GM18873 (cell line): Measurements from ENCODE around the gene OLFM2.
"Not testable (repeated sequence)": the region's sequence is repeated elsewhere in the genome, so short reads cannot be mapped to it uniquely, and the experiment has no call there.

Experiments
- ATAC-seq: cut with Tn5 transposase; IDR thresholded peaks from one replicate; pipeline ENCODE4 v1.9.1; 2021; ENCODE audit warnings: mild to moderate bottlenecking, moderate library complexity, moderate number of reproducible peaks; ENCODE audit not compliant: unreplicated experiment, low FRiP score

OLFM2 gene

DNA sequence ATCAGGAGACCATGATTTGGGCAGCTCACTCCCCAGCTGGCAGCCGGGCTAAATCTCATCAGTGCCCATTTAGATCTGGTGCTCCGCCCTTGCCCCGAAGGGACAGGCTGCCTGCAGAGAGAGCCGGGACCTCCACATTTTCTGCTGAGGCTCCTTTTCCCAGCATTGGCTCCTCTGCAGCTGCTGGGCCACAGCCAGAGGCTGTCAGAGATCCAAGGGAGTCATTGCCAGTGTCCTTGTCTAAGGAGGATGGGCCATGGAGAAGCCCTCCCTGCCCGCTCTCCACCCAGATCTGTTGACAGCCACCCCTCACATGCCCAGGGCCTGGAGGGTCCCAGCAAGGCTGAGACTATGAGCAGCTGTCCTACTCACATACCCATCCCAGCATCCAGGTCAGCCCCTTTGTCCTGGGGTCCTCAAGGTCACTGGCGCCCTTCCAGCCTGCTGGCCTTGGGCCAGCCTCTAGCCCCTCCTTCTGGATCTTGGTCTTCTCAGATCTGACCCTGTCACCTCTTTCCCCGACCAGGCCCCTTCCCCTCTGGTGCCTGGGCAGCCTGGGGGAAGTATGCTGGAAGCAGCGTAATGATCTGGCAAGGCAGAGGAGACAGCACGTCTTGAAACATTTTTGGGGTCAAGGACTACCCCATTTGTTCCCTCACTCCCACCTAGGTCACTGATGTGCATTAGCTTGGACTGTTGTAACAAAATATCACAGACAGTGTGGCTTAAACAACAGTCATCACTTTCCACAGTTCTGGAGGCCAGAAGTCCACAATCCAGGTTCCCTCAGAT lies 93.3 kb downstream of the OLFM2 start:
- ATAC-seq, result no peak

DNA sequence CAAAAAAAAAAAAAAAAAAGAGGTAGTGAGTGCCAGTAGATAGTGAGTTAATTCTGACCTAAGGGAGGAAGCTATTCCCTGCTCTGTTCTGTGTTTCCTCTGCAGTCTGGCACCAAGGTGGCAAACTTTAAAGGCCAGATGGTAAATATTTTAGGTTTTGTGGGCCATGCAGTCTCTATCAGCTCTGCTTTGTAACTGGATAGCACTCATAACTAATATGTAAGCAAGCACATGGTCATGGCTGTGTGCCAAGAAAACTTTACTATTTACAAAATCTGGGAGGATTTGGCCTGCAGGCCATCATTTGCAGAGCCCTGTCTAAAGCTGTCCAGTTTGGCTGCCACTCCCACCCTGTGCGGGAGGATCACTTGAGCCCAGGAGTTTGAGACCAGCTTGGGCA lies 96.9 kb downstream of the OLFM2 start:
- no peak for ATAC-seq

DNA sequence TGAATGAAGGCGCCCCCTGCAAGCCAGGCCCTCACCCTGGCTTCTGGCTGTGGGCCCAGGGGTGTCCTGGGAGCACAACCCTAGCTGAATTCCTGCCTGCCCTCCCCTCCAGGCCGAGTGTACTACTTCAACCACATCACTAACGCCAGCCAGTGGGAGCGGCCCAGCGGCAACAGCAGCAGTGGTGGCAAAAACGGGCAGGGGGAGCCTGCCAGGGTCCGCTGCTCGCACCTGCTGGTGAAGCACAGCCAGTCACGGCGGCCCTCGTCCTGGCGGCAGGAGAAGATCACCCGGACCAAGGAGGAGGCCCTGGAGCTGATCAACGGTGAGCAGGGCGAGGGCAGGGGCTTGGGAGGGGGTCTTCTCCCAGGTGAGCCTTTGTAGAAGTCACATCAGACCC lies 98.0 kb downstream of the OLFM2 start:
- no peak for ATAC-seq

DNA sequence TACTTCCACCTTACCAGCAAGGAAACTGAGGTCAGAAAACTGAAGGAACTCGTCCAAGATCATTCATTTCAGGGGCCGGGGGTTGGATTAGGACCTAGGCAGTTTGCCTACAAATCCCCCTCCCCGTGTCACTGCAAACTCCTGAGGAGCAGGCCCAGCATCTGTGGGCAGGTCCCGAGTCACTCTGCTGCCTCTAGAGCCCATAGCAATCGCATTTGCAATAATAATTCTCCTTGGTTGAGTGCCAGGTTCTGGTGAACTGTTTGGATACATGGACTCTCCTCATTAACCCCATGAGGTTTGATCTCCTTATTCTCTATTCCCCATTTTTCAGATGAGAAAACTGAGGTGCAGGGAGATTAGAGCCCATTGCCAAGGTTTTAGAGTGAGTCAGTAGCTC lies 100.3 kb downstream of the OLFM2 start:
- ATAC-seq, result no peak

DNA sequence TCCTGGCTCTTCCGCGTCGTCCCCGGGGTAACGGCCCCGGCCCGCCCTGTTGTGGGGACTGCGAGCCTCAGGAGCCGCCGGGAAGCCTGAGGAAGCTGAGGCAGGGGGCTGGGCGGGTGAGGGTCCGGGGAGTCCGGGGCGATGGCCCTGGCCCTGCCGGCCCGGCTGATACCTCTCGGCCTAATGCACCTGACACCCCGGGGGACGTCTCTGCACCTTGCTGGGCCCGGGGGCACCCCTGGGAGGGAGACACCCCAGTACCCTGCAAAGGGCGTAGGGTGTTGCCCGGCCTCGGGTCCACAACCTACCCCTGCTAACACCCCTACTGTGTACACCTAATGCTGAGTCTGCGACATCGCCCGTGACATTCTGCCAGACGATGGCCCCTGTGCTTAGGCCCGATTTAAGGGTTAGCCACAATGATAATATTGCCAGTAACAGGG lies 100.8 kb downstream of the OLFM2 start:
- ATAC-seq, result peak; percentile 10

DNA sequence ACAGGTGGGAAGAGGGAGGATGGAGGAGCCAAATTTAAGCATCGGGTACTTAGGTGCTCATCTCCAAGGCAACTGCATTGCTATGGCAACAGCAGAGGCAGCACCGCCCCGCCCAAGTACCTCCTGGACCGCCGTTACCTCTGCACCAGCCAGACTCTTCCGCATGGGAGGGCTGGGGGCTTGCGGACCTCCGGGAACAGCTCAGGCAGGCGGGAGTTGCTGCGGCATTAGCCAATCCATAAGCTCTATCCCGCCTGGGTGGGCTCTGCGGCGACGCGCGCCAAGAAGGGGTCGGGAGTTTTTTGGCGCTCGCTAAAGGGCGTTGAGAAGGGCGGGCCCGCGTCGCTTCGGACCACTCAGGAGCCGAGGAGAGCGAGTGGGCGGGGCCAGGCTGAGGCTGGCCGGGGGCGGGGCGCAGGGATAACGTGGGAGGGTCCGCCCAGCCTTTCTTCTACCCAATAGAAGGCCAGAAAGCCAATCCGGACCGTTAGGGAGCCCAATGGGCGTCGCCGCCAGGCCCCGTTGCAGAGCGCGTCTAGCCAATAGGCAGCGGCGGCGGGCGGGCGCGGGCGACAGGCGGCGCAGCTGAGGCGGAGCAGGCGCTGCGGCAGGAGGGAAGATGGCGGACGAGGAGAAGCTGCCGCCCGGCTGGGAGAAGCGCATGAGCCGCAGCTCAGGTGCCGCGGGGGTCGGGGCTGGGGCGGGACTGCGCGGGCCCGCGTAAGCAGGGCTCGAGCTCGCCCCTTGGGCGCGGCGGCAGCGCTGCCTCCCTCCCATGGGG lies 101.4 kb downstream of the OLFM2 start, which contains the start of gene PIN1:
Gene PIN1, plus strand, starts transcription at position 593 of the 781 bp plus-strand sequence. Its CDS starts 27 bp downstream, at position 620.
- ATAC-seq, result peak; percentile 90

DNA sequence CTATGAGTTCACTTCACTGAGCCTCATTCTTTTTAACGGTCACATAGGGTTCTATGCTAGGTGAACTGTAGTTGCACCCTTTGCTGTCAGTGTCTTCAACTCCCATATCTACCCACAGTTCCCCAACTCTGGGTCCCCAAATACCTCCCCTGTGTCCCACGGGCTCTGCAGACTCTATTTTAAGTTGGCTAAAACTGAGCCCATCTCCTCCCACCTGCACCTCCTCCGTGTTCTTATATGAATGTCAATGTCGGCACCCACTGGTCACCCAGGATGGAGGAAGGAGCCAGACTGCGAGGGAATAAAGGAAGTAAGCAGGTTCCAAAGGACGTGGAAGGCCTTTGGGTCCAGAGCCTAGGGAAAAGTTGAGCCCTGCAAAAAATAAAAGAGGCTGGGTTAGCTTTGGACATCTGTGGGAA lies 102.0 kb downstream of the OLFM2 start:
- ATAC-seq, result no peak

DNA sequence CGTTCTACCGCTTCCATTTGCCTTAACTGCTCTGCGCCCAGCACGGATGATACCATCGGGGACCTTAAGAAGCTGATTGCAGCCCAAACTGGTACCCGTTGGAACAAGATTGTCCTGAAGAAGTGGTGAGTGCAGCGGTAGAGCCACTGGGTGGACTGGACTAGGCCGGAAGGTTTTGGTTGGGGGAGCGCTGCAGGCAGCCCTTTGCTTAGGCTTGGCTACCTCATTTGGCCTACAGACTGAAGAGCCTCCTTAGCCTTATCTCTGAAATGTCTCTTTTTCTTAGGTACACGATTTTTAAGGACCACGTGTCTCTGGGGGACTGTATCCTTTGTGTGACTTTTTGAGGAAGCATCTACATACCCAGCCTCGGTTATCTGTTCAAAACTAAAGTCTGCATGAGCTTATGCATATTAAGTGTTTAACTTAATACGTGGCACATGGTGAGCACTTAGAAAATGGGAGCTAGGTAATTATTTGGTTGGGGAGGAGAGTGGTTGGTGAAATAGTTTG lies 107.7 kb downstream of the OLFM2 start:
- ATAC-seq, result no peak

DNA sequence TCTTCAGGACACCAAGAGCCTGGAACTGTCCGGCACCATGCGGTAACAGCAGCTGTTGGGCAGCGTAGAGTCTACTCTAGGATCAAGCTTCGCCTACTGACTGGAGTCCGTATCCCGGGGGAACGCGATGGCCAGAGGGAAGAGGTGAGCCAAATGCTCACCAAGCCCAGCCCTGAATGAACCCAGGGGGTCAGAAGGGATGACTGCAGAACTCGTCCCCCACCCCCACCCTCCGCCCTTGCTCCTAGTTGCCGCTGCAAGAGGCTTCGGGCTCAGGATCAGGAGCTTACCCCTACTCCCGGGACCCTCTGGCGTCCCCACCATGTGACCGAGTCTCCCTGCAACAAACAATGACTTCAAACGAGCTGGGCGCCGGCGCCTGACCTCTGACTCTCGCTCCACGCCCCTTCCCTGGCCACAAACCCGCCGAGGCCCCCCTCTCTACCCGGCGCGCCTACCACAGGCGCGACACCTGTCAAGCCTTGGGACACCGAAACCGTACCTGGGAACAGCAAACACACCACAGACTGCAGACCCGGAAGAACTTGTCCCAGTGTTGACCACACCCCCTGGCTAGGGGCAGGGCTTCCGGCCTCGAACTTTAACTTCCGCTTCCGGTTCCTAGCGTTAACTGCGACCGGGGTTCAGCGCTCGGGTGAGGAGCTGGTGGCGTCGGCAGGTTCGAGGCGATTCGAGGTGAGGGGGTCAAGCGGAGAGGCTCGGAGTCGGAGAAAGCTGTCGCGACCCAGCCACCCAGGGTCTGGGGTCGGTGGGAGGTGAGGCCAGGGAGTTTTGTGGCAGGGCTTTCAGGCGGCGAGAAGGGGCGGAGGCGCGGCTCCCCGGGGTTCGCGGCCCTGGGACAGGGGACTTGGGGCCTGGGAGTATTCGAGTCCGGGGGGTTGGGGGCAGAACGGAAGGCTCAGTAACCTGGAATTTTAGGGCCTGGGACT lies 108.8 kb downstream of the OLFM2 start, which contains the start of gene UBL5:
Gene UBL5, plus strand, starts transcription at position 630 of the 950 bp plus-strand sequence. CDS start 420 bp downstream, outside the sequence.
- peak; percentile 86 for ATAC-seq

DNA sequence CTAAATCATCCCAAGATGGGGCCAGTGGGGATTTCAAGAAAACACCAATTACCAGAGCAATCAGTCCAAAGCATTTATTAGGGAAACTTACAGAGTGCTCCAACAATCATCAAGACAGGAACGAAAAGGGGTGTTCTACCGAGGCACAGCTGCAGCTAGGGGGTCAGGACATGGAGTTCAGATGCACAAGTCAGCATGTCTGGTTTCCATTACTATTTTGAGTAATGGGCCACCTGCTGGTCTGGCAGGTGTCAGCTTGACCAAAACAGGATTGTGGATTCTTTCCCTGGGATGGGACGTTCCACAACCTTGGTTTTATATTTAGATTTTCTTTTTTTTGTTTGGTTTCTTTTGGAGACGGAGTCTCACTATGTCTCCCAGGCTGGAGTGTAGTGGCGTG lies 112.5 kb downstream of the OLFM2 start:
- no peak for ATAC-seq

DNA sequence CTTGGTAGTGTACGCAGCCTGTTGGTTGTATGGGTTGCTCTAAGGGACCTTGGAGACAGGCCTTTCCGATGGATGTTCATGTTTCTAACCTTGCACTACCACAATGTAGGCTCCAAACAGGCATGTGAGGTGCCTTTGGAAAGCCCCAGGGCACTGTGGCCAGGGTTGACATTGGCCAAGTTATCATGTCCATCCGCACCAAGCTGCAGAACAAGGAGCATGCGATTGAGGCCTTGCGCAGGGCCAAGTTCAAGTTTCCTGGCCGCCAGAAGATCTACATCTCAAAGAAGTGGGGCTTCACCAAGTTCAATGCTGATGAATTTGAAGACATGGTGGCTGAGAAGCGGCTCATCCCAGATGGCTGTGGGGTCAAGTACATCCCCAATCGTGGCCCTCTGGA lies 116.3 kb downstream of the OLFM2 start:
- not testable (repeated sequence) for ATAC-seq

DNA sequence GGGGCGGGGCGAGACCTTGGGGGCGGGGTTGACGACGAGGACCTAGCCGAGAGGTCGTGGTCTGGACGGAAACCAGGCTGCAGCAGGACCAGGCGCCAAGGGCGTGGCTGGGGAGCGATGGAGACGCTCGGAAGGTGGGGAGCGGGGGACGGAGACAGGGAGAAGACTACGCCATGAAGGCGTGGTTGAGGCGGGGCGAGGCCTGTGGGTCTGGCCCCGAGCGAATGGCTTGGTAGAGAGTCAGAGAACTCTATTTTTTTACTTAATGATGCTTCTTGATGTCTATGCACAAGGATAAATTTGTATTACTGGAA lies 116.8 kb downstream of the OLFM2 start:
- ATAC-seq, result no peak

DNA sequence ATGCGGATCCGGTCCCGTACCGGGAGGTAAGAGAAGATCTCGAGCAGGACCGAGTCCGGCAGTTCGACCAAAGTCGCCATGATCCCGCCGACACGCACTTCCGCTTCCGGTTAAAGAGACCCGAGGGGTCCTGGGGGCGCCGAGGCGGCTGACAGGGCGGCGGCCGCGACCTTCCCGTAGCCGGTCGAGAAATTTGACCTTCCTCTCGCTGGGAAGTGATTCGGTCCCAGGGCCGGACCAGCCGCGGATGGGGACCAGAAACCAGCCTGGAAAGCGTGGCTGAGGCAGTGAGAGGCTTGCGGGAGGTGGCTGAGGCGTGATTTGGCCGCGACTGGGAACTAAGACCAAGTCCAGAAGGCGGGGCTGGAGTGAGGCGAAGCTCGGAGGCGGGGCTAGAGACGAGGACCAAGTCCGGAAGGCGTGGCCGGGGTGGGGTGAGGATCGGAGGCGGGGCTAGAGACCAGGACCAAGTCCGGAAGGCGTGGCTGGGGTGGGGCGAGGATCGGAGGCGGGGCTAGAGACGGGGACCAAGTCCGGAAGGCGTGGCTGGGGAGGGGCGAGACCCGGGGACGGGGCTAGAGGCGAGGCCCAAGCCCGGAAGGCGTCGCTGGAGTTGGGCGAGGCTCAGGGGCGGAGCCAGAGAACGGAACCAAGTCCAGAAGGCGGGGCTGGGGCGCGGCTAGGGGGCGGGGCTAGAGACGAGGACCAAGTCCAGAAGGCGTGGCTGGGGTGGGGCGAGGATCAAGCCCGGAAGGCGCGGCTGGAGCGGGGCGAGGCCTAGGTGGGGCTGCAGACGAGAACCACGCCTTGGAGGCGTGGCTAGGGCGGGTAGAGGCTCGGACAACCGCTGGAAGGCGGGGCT lies 117.3 kb downstream of the OLFM2 start, which contains the start of gene FBXL12:
Gene FBXL12, minus strand, starts transcription at position 346 of the 862 bp plus-strand sequence. Its CDS starts 266 bp downstream, at position 80.
- ATAC-seq, result peak; percentile 72

DNA sequence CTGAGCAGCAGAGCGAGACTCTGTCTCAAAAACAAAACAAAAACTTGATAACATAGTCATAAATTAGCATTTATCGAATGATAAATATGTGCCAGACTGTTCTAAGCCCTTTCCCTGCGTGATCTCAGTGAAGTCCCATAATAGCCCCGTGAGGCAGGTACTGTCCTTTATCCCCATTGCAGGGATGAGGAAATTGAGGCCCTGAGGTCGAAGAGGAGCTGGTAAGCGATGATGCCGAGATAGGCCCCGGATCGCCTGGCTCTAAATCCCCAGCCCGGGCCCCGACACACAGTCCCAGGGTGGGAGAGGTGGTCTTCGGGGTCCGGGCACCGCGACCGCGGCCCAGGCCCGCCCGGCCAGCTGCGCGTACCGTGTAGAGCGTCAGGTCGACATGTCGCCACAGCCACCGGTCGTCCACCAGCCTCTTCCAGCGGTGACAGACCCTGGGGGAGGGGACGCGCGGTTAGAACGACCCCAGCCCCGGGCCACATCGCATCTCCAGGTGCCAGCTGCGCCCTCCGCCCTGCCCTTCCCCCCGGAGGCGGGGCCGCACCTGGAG lies 118.1 kb downstream of the OLFM2 start:
- ATAC-seq, result no peak

DNA sequence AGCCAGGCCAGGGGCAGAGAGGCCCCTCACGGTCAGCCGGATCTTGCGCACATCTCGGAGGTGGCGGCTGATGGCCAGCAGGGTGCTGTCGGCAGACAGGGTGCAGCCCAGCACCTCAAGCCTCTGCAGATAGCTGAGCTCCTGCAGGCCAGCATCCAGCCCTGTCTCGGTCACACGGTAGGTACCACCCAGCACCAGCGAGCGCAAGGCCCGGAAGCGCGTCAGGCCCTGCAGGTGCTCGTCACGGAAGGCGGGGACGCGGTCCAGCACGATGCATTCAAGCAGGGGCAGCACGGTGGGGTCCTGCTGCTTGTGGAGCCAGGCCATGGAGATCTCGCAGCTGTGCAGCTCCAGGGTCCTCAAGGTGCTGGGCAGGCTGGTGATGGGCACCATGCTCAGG lies 125.2 kb downstream of the OLFM2 start:
- ATAC-seq, result no peak

DNA sequence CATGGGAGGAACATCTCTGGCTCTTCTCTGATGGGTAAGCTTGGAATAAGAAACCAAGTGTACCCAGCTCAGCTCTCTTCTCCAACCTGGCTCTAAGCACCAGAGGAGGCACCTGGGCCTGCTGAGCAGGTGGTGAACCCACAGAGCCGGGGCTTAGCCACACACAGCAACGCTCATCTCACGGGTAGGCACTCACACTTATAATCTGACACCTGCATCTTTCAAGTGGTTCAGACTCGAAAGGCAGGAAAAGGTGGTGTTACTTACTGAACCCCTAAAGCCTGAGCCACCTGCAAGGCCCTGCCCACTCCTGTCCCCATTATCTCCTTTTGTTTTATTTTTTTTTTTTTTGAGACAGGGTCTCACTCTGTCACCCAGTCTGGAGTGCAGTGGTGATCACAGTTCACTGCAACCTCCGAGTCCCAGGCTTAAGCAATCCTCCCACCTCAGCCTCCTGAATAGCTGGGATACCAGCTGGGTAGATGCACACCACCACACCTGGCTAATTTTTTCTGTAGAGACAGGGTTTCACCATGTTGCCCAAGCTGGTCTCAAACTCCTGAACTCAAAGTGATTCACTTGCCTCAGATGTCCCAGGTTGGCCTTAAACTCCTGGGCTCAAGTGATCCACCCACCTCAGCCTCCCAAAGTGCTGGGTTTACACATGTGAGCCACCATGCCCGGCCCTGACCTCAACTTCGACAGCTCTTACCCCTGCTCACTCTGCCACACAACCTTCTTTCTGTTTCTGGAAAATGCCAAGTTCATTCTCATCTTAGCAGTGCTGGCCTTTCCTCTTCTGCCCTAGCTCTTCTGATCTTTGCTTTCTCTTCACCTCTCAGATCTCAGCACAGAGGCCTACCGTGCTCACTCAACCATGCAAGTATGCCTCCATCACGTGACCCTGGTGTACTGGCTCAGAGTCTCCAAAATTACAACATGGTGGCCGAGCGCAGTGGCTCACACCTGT lies 127.2 kb downstream of the OLFM2 start:
- no peak for ATAC-seq

DNA sequence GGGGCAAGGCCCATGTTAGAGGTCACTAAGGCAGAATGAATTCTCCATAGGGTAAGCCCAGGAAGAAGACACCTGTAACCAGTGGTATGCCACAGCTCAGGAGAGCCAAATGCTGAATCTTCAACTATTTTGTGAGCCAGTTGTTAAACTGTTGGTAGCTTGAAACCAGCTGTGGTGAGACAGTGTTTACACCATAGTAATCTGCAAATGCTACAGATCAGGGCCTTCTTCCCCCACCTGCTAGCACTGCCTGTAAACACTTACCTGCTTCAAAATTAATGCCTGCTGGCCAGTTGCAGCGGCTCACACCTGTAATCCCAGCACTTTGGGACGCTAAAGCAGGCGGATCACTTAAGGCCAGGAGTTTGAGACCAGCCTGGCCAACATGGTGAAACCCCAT lies 129.5 kb downstream of the OLFM2 start:
- ATAC-seq, result no peak
